ENCODE data around the gene PDAP1.
A peak's percentile ranks its signal among the peaks of the same experiment; 100 is the strongest.

DNA sequence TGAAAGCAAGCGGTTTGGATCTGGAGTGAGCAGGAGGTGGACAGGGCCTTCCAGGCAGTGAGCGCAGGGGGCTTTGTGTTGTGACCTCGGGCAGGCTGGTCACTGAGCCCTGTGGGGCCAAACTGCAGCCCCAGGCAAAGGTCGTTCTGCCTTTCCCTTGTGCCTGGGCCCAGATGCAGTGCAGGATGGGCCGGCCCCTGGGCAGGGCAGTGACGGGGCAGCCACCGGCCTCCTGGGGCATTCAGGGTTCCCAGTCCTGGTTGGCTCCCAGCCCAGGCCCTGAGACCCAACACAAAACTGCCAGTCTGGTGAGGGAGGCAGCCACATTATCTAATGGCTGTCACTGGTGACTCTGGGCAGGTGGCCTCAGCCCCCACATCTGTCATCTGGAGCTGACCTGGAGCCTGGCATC lies 26.7 kb downstream of the PDAP1 start:
- TF ChIP-seq, protein P1, sequence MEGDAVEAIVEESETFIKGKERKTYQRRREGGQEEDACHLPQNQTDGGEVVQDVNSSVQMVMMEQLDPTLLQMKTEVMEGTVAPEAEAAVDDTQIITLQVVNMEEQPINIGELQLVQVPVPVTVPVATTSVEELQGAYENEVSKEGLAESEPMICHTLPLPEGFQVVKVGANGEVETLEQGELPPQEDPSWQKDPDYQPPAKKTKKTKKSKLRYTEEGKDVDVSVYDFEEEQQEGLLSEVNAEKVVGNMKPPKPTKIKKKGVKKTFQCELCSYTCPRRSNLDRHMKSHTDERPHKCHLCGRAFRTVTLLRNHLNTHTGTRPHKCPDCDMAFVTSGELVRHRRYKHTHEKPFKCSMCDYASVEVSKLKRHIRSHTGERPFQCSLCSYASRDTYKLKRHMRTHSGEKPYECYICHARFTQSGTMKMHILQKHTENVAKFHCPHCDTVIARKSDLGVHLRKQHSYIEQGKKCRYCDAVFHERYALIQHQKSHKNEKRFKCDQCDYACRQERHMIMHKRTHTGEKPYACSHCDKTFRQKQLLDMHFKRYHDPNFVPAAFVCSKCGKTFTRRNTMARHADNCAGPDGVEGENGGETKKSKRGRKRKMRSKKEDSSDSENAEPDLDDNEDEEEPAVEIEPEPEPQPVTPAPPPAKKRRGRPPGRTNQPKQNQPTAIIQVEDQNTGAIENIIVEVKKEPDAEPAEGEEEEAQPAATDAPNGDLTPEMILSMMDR (IDR thresholded peaks at IDR 0.05), result no peak
- no peak for TF ChIP-seq YY1 (IDR thresholded peaks at IDR 0.05; ENCODE audit: low read depth)
- no peak for TF ChIP-seq GABPA (IDR thresholded peaks at IDR 0.05; ENCODE audit: low read depth)
- TF ChIP-seq, protein P2, sequence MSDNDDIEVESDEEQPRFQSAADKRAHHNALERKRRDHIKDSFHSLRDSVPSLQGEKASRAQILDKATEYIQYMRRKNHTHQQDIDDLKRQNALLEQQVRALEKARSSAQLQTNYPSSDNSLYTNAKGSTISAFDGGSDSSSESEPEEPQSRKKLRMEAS (IDR thresholded peaks at IDR 0.05; ENCODE audit: low read depth), result no peak
- TF ChIP-seq, protein P3, sequence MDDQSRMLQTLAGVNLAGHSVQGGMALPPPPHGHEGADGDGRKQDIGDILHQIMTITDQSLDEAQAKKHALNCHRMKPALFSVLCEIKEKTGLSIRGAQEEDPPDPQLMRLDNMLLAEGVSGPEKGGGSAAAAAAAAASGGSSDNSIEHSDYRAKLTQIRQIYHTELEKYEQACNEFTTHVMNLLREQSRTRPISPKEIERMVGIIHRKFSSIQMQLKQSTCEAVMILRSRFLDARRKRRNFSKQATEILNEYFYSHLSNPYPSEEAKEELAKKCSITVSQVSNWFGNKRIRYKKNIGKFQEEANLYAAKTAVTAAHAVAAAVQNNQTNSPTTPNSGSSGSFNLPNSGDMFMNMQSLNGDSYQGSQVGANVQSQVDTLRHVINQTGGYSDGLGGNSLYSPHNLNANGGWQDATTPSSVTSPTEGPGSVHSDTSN (IDR thresholded peaks at IDR 0.05), result no peak
- TF ChIP-seq MXI1 (IDR thresholded peaks at IDR 0.05; ENCODE audit: low read depth, low read length), result peak; percentile 72
- no peak for TF ChIP-seq POLR2AphosphoS5 (IDR thresholded peaks at IDR 0.05; ENCODE audit: low read depth, low read length)
- TF ChIP-seq, protein P4, sequence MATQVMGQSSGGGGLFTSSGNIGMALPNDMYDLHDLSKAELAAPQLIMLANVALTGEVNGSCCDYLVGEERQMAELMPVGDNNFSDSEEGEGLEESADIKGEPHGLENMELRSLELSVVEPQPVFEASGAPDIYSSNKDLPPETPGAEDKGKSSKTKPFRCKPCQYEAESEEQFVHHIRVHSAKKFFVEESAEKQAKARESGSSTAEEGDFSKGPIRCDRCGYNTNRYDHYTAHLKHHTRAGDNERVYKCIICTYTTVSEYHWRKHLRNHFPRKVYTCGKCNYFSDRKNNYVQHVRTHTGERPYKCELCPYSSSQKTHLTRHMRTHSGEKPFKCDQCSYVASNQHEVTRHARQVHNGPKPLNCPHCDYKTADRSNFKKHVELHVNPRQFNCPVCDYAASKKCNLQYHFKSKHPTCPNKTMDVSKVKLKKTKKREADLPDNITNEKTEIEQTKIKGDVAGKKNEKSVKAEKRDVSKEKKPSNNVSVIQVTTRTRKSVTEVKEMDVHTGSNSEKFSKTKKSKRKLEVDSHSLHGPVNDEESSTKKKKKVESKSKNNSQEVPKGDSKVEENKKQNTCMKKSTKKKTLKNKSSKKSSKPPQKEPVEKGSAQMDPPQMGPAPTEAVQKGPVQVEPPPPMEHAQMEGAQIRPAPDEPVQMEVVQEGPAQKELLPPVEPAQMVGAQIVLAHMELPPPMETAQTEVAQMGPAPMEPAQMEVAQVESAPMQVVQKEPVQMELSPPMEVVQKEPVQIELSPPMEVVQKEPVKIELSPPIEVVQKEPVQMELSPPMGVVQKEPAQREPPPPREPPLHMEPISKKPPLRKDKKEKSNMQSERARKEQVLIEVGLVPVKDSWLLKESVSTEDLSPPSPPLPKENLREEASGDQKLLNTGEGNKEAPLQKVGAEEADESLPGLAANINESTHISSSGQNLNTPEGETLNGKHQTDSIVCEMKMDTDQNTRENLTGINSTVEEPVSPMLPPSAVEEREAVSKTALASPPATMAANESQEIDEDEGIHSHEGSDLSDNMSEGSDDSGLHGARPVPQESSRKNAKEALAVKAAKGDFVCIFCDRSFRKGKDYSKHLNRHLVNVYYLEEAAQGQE (IDR thresholded peaks at IDR 0.05; ENCODE audit: low read depth, low read length), result no peak
- TF ChIP-seq SIN3A (IDR thresholded peaks at IDR 0.05; ENCODE audit: borderline replicate concordance, low read depth, low read length), result no peak

Data from SK-N-SH (cell line).